GM18868 (cell line): ENCODE results near the gene TMEM181.
"Not testable (repeated sequence)": the region's sequence is repeated elsewhere in the genome, so short reads cannot be mapped to it uniquely, and the experiment has no call there.

Experiments used
- ATAC-seq: cut with Tn5 transposase; IDR thresholded peaks from one replicate; pipeline ENCODE4 v1.9.1; 2021; ENCODE audit warnings: mild to moderate bottlenecking, moderate library complexity; ENCODE audit not compliant: unreplicated experiment

TMEM181 gene

GRCh38 chr6:158635427-158636073, 75.7 kb downstream of the TMEM181 start:
- no peak for ATAC-seq

- ATAC-seq = no peak
These were observed 76.9 kb downstream of the TMEM181 start for GRCh38 chr6:158636778-158637177.

GRCh38 chr6:158638324-158638854, 78.5 kb downstream of the TMEM181 start:
- no peak for ATAC-seq

GRCh38 chr6:158639056-158639455, 79.2 kb downstream of the TMEM181 start:
- ATAC-seq = no peak

GRCh38 chr6:158640519-158640918, 80.6 kb downstream of the TMEM181 start:
- no peak for ATAC-seq

- ATAC-seq = no peak
These were observed 82.3 kb downstream of the TMEM181 start for GRCh38 chr6:158642097-158642601.

- no peak for ATAC-seq
These were observed 83.9 kb downstream of the TMEM181 start for GRCh38 chr6:158643836-158644230.

- peak; percentile 57 for ATAC-seq
These were observed 84.6 kb downstream of the TMEM181 start, which contains the start of gene DYNLT1 for GRCh38 chr6:158644231-158645063. Gene DYNLT1 (minus strand): TSS chr6:158644743. CDS start chr6:158644708, 35 bp downstream.

GRCh38 chr6:158645064-158646022, 85.5 kb downstream of the TMEM181 start:
- no peak for ATAC-seq

- ATAC-seq = no peak
These were observed 86.4 kb downstream of the TMEM181 start for GRCh38 chr6:158646023-158646910.

- ATAC-seq = no peak
These were observed 87.6 kb downstream of the TMEM181 start for GRCh38 chr6:158647501-158647900.

- ATAC-seq = peak; percentile 41
These were observed 88.8 kb downstream of the TMEM181 start for GRCh38 chr6:158648682-158649131.

- ATAC-seq = peak; percentile 59
These were observed 89.6 kb downstream of the TMEM181 start, which contains the start of gene SYTL3 for GRCh38 chr6:158649289-158650143. Gene SYTL3 (plus strand): TSS chr6:158650054. CDS start chr6:158663269, 13,215 bp downstream.

GRCh38 chr6:158651981-158652737, 92.3 kb downstream of the TMEM181 start:
- ATAC-seq = not testable (repeated sequence)

GRCh38 chr6:158653577-158654354, 93.9 kb downstream of the TMEM181 start:
- ATAC-seq = no peak

- ATAC-seq = no peak
These were observed 94.6 kb downstream of the TMEM181 start for GRCh38 chr6:158654498-158654897.

- ATAC-seq = no peak
These were observed 95.1 kb downstream of the TMEM181 start for GRCh38 chr6:158654960-158655489.
